Measurements from ENCODE around the gene HIGD1A. TPM values are rescaled to one million over a fixed set of nuclear protein-coding genes. Genes with fewer than 3 reads are reported as not detected.

Gene HIGD1A
- total RNA-seq, 1 donor from 2014 or later: 90.1 TPM

Other genes starting within 250 kb of the HIGD1A start
- 37.5 and 38.3 TPM in 2 replicates for gene SEC22C, start 222.5 kb downstream of the HIGD1A start, total RNA-seq
- gene SS18L2, start 213.6 kb downstream of the HIGD1A start, total RNA-seq: 66.3 and 67.5 TPM in 2 replicates
- 76.9 and 79.7 TPM in 2 replicates for gene NKTR, start 203.8 kb downstream of the HIGD1A start, total RNA-seq
- gene ZBTB47, start 150.8 kb downstream of the HIGD1A start, total RNA-seq: 1.4 and 1.8 TPM in 2 replicates
- not detected in 2 replicates for gene KLHL40, start 119.0 kb downstream of the HIGD1A start, total RNA-seq
- not detected in 2 replicates for gene HHATL, start 101.7 kb downstream of the HIGD1A start, total RNA-seq
- gene CCDC13, start 31.2 kb downstream of the HIGD1A start, total RNA-seq: 0.32 TPM in 1 of 2 replicates, not detected in the other
- 0.66 and 0.88 TPM in 2 replicates for gene ACKR2, start 5.0 kb upstream of the HIGD1A start, total RNA-seq
- gene CYP8B1, start 71.4 kb upstream of the HIGD1A start, total RNA-seq: not detected in 2 replicates
- 0.23 and 0.47 TPM in 2 replicates for gene ZNF662, start 101.7 kb upstream of the HIGD1A start, total RNA-seq
- not detected in 2 replicates for gene GASK1A, start 174.8 kb upstream of the HIGD1A start, total RNA-seq